Left lobe of liver (tissue), 2 donors: Measurements from ENCODE around the gene LLCFC1. TPM values are rescaled to one million over a fixed set of nuclear protein-coding genes. Genes with fewer than 3 reads are reported as not detected.
"Not testable (repeated sequence)": the region's sequence is repeated elsewhere in the genome, so short reads cannot be mapped to it uniquely, and the experiment has no call there.

ENCODE experiments used
- ATAC-seq: fragments of 200-7000 bp; cut with Tn5 transposase; one replicate; pipeline ENCODE4 v1.9.1; 2020; ENCODE audit warnings: mild to moderate bottlenecking, moderate library complexity
- DNase-seq: peaks from one replicate; pipeline ENCODE4 v3.0.0-alpha.2; 2020; ENCODE audit warnings: low spot score
- total RNA-seq: library from RNA; stranded (reverse); gene quantifications from one replicate; pipeline ENCODE4 v1.2.1, GENCODE V29; 2021
- donor health status: DM: no; HTN: no; CAD: no; lungs with moderate emphysema.
- donor health status: DM: no; HTN: yes; CAD: no.

LLCFC1 gene
- total RNA-seq, 1 donor from 2014 or later, result not detected

DNA sequence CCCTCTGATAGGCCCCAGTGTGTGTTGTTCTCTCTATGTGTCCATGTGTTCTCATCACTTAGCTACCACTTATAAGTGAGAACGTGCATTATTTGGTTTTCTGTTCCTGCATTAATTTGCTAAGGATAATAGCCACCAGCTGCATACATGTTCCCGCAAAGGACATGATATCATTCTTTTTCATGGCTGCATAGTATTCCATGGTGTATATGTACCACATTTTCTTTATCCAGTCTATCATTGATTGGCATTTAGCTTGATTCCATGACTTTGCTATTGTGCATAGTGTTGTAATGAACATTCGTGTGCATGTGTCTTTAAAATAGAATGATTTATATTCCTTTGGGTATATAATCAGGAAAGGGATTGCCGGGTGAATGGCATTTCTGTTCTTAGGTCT, 39.1 kb downstream of the LLCFC1 start:
- DNase-seq, ATAC-seq: not testable (repeated sequence)

DNA sequence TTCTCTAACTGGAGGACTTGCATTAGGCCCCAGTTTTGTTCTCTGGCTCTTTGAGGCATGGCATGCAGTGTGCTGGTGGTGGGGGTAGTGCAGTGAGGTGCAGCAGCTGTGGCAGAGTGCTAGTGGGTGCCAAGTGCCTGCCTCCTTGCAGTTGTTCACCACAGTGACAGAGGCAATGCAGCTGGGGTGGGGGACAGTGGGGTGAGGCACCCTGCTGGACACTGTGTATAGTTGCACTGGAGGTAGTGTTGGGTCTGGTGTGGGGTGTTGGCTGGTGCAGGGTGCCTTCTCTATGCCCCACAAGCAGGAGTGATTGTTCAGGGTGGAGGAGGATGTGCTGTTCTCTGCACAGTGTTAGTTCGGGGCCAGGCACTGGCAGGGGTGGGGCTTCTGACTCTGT, 44.5 kb downstream of the LLCFC1 start:
- ATAC-seq (no peak), DNase-seq (no peak)

DNA sequence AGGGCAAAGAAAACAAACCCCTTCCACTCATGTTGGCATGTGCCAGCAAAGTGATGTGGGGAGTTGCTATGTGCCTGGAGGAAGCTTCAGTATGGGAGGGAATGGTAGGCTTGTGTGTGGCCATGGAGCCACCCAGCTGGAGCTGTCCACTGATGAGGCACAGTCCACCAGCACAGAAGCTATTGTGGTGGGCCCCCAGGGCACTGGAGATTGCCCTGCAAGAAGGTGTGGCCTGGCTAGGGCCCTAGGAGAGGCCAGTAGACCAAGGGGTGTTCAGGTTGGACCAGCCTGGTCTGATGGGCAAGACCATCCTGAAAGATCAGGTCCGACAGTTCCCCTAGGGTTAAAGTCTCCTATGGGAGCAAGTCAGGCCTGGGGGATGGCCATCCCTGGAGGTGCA, 45.0 kb downstream of the LLCFC1 start:
- ATAC-seq, result no peak
- no peak for DNase-seq

Other genes starting within 250 kb of the LLCFC1 start
- gene PRSS1, start 190.0 kb upstream of the LLCFC1 start, total RNA-seq, result 19.7 TPM
- gene PRSS2, start 168.5 kb upstream of the LLCFC1 start, total RNA-seq, result 53.2 TPM
- gene EPHB6, start 84.4 kb upstream of the LLCFC1 start, total RNA-seq, result 5.1 TPM
- 0.53 TPM for gene TRPV6, start 53.7 kb upstream of the LLCFC1 start, total RNA-seq
- not detected for gene TRPV5, start 5.7 kb upstream of the LLCFC1 start, total RNA-seq
- 0.28 TPM for gene KEL, start 22.9 kb downstream of the LLCFC1 start, total RNA-seq
- not detected for gene OR9A2, start 87.6 kb downstream of the LLCFC1 start, total RNA-seq
- not detected for gene OR6V1, start 112.9 kb downstream of the LLCFC1 start, total RNA-seq
- gene PIP, start 192.6 kb downstream of the LLCFC1 start, total RNA-seq, result not detected
- not detected for gene TAS2R39, start 243.9 kb downstream of the LLCFC1 start, total RNA-seq